Measurements from ENCODE around the gene DHRS2.
"Not testable (repeated sequence)": the region's sequence is repeated elsewhere in the genome, so short reads cannot be mapped to it uniquely, and the experiment has no call there.

- TF ChIP-seq CTCF (IDR thresholded peaks at IDR 0.05; ENCODE audit: borderline replicate concordance, extremely low read depth, low read length, poor library complexity, severe bottlenecking); EZH2 (IDR thresholded peaks at IDR 0.05; ENCODE audit: borderline replicate concordance, low read depth, low read length, severe bottlenecking): not testable (repeated sequence)
Observed at GRCh38 chr14:23637655-23638413, 1.7 kb downstream of the DHRS2 start.

All from DND-41 (cell line).